Measurements from ENCODE around the gene CYB561D2. TPM values are rescaled to one million over a fixed set of nuclear protein-coding genes. Genes with fewer than 3 reads are reported as not detected.

Gene CYB561D2
- total and polyA plus RNA-seq, 8 donors = 8.6 to 30.4 (median 14.0) TPM

DNA sequence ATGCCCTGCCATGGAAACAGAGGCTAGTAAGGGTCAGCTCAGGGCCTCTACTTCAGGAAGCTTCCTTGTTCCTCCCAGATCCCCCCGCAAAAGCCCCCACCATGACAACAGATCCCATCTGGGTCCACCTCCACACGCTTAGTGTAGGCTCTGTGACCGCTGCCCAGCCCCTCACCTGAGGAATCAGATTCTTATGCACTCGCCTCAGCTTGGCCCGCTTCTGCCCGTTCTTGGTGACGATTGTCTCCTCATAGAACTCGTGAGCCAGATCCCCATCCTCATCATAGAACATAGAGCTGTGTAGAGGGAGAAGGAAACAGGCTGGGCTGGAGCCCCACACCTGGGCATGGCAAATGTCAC lies 24.5 kb upstream of the CYB561D2 start:
- Histone ChIP-seq H3K36me3 (peaks cover 8 to 22% (median 17%) of the 10 kb centered on the region in 3 donors), H3K27me3 (no peaks in the 10 kb centered on the region), H3K4me1 (peaks cover 8 to 24% (median 16%) of the 10 kb centered on the region in 3 donors), H3K4me3 (no peak overlapping the region), H3K9me3 (no peaks in the 10 kb centered on the region), H3K27ac (no peak overlapping the region)
- TF ChIP-seq, protein P1, sequence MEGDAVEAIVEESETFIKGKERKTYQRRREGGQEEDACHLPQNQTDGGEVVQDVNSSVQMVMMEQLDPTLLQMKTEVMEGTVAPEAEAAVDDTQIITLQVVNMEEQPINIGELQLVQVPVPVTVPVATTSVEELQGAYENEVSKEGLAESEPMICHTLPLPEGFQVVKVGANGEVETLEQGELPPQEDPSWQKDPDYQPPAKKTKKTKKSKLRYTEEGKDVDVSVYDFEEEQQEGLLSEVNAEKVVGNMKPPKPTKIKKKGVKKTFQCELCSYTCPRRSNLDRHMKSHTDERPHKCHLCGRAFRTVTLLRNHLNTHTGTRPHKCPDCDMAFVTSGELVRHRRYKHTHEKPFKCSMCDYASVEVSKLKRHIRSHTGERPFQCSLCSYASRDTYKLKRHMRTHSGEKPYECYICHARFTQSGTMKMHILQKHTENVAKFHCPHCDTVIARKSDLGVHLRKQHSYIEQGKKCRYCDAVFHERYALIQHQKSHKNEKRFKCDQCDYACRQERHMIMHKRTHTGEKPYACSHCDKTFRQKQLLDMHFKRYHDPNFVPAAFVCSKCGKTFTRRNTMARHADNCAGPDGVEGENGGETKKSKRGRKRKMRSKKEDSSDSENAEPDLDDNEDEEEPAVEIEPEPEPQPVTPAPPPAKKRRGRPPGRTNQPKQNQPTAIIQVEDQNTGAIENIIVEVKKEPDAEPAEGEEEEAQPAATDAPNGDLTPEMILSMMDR (IDR thresholded peaks at IDR 0.05) = no peak
- 83 to 84% methylated on average over 8 of the region's 8 CpGs for WGBS, 2 donors
- no peak for ATAC-seq
- intact Hi-C loops (cut with DNase I) = loop anchor here in 1 of 3 donors (10.0 kb wide), 1 partner anchor 71 kb away; no protein-coding TSS in a partner anchor
- peak in 1 of 6 donors; percentile 55 for DNase-seq
- FAIRE-seq = no peak

DNA sequence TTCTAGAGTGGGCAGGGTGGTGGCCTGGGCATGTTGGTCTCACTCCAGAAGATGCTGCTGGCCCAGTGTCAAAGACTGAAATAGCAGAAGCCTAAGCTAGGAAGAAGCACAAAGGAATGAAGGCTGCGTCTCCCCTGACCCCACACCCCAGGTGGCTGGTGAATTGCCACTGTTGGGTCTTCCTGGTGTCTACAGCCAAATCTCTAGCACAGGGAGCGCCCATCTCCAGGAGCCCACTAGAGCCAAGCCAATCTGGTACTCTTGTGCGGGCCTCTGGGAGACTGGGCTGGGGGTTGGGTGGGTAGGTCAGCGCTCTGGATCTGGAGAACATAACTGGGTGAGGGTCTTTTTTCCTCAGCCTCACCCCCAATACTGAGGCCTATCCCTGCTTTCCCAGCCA lies 23.5 kb upstream of the CYB561D2 start:
- Histone ChIP-seq H3K27ac (peak overlapping the region in 1 of 4 donors; percentile 23), H3K4me1 (peaks cover 8 to 19% (median 12%) of the 10 kb centered on the region in 3 donors), H3K36me3 (peaks cover 8 to 31% (median 22%) of the 10 kb centered on the region in 3 donors), H3K9me3 (no peaks in the 10 kb centered on the region), H3K27me3 (no peaks in the 10 kb centered on the region), H3K4me3 (peak overlapping the region; percentile 87 to 100 (median 94))
- FAIRE-seq (no peak), DNase-seq (peak in 2 of 6 donors; percentile 27 to 33), ATAC-seq (no peak)
- TF ChIP-seq, protein P1 (IDR thresholded peaks at IDR 0.05) = no peak
- intact Hi-C loops (cut with DNase I) = loop anchor here in 1 of 3 donors (10.0 kb wide), 1 partner anchor 72 kb away; no protein-coding TSS in a partner anchor
- 58 to 65% methylated on average over 4 of the region's 4 CpGs for WGBS, 2 donors

DNA sequence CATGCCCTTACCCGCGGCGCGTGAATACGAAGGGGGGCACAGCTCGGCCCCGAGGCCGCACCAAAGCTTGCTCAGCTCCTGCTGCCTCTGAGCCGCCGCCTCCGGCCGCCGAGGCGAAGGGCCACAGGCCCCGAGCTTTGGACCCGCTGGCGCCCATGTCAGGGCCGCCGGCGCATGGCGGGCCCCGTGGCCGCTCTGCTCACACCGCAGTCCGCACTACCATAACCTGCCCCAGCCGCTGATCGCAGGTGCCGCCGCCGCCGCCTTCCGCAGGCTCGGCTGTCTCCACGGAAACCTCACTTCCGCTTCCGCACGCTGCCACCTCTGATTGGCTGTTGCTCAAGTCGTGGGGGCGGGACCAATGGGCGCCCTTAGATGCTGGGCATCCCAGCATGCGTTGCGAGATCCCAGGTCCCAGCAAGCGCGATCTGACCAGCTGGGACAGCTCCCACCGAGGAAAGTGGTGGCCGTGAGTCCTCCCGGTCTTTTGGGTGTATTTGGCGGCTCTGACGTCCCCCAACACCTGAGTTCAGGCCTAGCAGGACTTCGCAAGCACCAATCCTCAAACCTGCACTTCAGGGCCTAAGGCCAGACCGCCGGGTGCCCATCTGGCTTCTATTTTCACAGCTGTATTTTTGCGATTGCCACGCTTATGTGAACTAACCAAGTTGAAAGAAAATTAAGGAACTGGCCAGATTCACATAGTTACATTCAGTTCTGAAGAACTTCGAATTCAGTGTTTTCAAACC lies 22.5 kb upstream of the CYB561D2 start, which contains the start of gene TUSC2:
Gene TUSC2, minus strand, starts transcription at position 281 of the 749 bp plus-strand sequence. Its CDS starts 124 bp downstream, at position 157.
- peak; percentile 95 to 99 (median 98) for DNase-seq
- TF ChIP-seq, protein P1 (IDR thresholded peaks at IDR 0.05) = no peak
- Histone ChIP-seq H3K4me3 (peak within 1 kb of the TSS; percentile 87 to 100 (median 94)), H3K27ac (peak within 1 kb of the TSS; percentile 61 to 86 (median 80)), H3K9me3 (no peaks in the 10 kb centered on the region), H3K4me1 (peaks cover 5 to 15% (median 8%) of the 10 kb centered on the region in 3 donors), H3K36me3 (peaks cover 8 to 35% (median 22%) of the 10 kb centered on the region in 3 donors), H3K27me3 (no peaks in the 10 kb centered on the region)
- intact Hi-C loops (cut with DNase I) = loop anchor here in 1 of 3 donors (10.0 kb wide), 1 partner anchor 73 kb away; no protein-coding TSS in a partner anchor
- peak; percentile 93 to 96 (median 94) for ATAC-seq
- peak; percentile 53 for FAIRE-seq
- WGBS, 2 donors = 1% methylated on average over 38 to 55 of the region's 55 CpGs

DNA sequence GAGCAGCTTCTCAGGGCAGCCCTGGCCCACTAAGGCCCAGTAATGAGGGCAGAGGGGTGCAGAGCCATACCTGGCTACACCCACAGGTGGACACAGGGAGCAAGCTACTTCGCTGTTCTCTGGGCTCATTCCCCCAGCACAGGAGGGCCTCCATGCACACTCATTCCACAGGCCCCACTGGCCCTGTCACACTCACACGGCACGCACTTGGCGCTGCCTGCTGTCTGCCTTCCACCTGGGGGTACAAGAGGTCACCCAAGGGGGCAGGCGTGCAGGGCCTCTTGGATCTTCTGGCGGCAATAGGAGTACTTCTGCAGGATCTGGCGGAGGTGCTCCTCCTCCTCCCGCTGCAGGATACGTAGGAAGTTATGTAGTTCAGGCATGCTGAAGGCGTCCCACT lies 20.3 kb upstream of the CYB561D2 start:
- H3K4me3 ChIP-seq = no peak overlapping the region
- no peak overlapping the region for H3K27ac ChIP-seq
- H3K9me3 ChIP-seq = no peaks in the 10 kb centered on the region
- intact Hi-C loops (cut with DNase I) = no loop called here
- DNase-seq = peak in 1 of 6 donors; percentile 47
- FAIRE-seq = no peak
- H3K4me1 ChIP-seq = peaks cover 18 to 37% (median 23%) of the 10 kb centered on the region in 3 donors
- TF ChIP-seq, protein P1 (IDR thresholded peaks at IDR 0.05) = no peak
- WGBS, 2 donors = 90 to 92% methylated on average over 10 of the region's 10 CpGs
- no peak for ATAC-seq
- no peaks in the 10 kb centered on the region for H3K27me3 ChIP-seq
- peaks cover 8 to 34% (median 22%) of the 10 kb centered on the region in 3 donors for H3K36me3 ChIP-seq
